T1000 (cell line): ENCODE measurements around the gene DNAH6.
"Not testable (repeated sequence)": the region's sequence is repeated elsewhere in the genome, so short reads cannot be mapped to it uniquely, and the experiment has no call there.

ENCODE experiments used
- DNase-seq: peaks from one replicate; lab custom pipeline; 2025; ENCODE audit warnings: mixed read lengths; lab: John Stamatoyannopoulos, UW

The DNAH6 gene

GRCh38 chr2:84516234-84516986 lies at the start of gene DNAH6:
TSS of gene DNAH6 (plus strand) at chr2:84516498. CDS start at chr2:84517827, 1,329 bp downstream.
- DNase-seq: peak; percentile 87

GRCh38 chr2:84467389-84467788 lies 48.9 kb upstream of the DNAH6 start:
- no peak for DNase-seq

DNA sequence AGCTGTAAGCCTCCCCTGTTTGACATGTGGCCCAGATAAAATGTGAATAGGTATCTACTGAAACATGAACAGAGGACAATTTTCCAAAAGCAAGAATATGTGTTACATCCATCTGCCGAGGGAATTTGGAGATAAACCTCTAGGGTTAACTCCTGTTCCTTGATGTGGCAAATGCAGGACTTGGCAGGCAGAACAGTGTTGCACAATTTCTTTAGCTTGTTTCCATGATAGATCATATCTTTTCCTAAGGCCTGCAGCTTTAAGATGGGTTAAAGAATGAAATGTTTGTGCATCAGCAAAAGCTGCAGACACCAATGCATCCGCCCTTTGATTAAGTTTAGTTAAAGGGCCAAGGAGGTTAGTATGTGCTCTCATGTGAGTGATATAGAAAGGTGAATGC lies 43.9 kb upstream of the DNAH6 start:
- DNase-seq: not testable (repeated sequence)

DNA sequence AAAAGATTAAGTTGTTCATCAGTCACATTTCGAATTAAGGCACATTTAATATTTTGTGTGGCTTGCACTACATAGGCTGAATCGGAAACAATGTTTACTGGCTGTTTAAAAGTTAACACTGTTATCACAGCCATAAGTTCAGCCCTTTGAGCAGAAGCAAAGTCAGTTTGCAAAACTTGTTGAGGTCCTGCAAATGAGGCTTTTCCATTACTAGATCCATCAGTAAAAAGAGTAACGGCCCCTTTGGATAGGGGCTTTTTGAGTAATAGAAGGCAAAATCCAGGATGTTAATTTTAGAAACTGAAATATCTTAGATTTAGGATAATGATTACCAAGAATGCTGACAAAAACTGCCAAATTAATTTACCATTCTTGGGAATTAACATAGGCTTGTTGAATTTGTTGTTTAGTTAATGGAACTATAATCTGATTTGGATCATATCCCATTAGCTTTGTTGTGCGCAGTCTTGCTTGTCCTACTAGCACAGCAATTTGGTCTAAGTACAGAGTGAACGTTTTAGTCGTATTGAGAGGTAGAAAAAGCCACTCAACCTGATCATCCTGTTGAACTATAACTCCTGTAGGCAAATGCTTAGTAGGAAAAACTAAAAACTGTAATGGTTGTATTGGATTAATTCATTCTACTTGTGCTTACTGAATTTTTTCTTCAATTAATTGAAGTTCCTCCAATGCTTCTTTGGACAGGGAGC lies 43.3 kb upstream of the DNAH6 start:
- DNase-seq: no peak

DNA sequence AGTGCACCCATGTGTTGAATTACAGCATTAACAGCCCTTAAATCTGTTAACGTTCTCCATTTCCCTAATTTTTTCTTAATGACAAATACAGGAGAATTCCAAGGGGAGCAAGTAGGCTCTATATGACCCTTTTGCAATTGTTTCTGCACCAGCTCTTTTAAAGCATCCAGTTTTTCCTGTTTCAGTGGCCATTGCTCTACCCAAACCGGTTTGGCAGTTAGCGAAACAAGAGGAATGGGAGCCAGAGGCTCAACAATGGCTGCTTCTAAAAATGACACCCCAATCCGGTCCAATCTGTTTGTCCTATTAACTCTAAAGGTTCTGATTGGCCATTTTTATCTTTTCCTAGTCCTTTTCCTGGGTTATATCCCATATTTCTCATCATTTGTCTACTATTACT lies 42.1 kb upstream of the DNAH6 start:
- DNase-seq: no peak

DNA sequence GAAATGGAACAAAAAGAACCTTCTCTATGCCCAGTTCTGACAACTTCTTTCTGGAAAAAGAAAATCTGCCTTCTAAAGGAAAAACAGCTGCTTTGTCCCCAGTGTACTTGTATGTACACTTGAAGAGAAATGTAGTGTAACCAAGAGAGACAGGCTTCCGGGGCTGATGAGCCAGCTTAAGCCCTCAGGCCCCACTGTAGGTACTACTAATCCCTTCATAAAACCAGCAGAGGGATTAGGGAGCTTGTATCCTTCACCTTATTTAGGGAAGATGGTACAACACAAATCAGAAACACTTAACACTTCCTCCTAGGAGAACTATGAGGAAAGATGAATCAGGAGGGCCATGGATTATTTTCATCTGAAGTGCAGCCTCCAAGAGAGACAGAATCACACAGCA lies 38.4 kb upstream of the DNAH6 start:
- no peak for DNase-seq

- DNase-seq: no peak
These were observed 37.4 kb upstream of the DNAH6 start for GRCh38 chr2:84478867-84479266.

DNA sequence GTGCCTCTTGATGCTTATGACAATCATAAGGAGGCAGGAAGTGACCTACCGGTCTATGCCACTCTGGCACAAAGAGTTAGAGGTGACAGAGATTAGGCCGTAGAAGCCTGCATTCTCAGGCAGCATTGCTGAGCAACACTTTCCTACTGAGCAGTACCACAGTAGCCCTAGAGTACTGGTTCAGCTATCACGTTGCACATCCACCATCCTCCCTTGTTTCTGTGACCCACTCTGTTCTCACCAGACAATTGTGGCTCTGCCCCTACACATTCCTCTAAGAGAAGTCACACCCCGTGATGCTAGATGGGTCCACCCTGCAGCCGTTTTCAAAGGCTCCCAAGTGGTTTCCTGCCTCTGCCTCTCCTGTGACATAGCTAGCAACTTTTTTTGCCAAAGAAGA lies 34.6 kb upstream of the DNAH6 start:
- DNase-seq: peak; percentile 9

- no peak for DNase-seq
These were observed 33.7 kb upstream of the DNAH6 start for GRCh38 chr2:84482603-84483002.

DNA sequence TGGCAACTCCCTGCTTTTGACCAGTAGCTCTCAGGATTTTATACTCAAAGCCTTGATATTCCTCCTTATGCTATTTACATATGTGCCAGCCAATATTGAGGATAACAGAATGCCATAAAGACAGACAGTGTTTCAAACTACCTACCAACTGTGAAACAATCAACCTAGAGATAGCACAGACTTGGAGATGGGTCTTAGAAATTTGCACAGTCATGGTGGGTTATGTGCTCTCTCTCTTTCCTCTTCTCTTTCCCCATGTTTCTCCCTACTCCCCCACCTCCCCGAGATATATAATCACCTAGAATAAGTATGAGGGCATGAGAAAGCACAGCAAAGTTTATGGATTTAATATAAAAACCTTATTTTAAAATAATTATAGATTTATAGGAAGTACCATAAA lies 33.0 kb upstream of the DNAH6 start:
- DNase-seq: no peak

GRCh38 chr2:84486441-84487115 lies 29.7 kb upstream of the DNAH6 start:
- no peak for DNase-seq

DNA sequence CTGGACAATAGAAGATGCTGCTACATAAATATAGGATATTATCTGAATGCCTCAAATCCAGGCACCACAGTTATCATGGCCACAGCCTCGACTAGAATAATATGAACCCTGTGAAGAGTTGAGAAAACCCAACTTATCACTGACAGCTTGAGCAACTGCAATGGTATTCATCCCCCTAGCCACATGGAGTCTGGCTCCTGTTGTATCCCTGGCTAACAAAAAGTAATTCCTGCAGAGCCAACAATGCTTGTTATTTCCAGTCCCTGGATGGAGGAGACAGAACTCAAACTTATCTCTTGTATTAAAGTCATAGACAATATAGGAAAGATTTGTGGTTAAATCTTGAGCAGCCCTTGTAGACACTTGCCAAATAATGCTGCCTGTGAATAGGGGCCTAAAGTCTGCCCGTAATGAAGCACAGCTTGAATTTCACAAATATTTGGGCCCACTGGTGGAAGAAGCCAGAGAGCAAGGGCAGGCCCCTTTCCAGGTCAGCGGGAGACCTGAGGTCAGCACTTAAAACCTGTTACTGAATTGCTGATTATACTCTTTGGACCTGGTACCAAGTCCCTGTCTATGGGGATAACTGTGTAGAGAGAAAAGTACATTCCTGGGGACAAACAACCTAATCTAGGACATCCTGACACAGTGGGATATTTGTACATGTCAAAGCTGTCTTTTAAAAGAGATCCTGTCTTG lies 28.9 kb upstream of the DNAH6 start:
- no peak for DNase-seq

DNA sequence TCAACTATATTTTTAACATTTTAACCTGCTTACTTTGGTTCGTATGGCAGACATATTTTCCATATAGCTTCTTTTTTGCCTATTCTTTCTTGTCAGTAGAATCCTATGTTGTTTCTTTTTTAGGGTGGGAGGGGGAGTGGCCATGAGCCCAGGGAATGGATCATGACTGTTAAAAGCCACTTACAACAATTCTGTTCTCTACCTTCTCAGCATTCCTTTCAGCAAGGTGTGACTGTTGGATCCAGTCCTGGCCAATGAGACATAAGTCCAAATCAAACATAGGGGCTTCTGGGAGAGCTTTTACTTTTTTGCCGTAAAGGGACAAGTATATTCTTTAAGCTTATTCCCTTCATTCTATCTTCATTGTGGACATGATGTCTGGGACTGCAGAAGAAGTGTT lies 25.0 kb upstream of the DNAH6 start:
- no peak for DNase-seq

GRCh38 chr2:84491741-84492140 lies 24.6 kb upstream of the DNAH6 start:
- DNase-seq: no peak

DNA sequence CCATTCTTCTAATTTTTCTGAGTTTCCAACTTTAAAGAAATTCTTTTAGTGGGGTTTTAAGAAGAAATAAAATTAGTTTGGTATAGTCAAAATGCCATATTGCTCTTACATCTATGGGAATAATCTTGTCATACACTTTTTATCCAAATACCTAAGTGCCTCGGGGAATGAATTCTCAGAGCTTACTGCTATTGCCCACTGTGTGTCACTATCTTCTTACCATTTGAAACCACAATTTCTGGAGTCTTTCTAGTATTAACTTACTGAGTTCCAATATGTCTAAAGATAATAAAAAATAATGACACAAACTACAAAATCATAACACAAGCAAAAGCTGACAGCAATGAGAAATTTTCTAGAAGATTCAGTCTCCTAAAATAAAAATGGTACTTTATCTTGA lies 23.7 kb upstream of the DNAH6 start:
- DNase-seq: no peak

GRCh38 chr2:84493514-84493913 lies 22.8 kb upstream of the DNAH6 start:
- DNase-seq: peak; percentile 60

DNA sequence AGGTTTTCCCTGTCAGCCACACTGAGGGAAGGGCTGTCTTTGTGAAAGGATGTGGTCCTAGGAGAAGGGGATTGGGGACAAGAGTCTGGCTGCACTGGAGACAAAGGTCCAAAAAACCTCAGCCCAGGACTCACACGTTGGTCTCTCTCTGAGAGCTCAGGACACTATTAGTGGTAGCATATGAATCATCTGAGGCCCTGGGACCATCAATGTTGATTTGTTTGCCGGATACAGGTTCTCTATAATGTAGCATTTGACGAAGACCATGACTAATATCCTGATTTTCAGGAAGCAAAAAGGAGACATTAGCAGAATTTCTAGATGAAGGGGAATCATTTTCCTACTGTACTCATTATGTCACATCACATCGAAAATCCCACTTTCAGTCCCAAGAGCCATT lies 22.2 kb upstream of the DNAH6 start:
- DNase-seq: no peak

- no peak for DNase-seq
These were observed 20.7 kb upstream of the DNAH6 start for GRCh38 chr2:84495539-84496146.

GRCh38 chr2:84496386-84496785 lies 19.9 kb upstream of the DNAH6 start:
- no peak for DNase-seq

GRCh38 chr2:84497285-84497684 lies 19.0 kb upstream of the DNAH6 start:
- no peak for DNase-seq

DNA sequence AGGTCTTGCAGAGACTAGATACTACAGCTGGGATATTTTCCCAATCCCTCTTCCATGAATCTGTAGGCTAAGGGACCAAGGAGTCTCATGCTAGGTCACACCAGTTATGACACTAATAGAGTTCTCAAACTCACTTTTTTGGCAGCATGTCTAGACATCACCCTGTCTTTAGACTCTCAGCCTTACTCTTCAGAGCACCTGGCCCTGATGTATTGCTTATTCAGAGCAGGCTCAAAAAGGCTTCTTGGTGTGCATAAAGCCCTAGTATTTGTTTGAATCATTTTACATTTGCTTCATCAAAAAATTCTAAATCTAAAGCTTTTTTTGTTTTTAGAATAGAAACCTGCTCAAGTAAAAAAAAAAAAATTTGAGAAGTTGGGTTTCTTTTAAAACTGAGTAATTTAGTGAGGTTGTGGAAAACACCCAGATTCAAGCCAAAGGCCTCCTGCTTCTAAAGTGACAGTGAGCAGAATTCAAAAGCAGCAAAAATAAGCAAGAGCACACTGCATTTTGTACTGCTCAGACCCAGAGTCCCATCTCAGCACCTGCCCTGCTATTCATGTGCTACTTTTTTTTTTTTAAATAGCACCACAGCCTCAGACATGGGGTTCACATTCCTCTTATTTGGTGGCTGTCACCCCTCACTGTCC lies 18.0 kb upstream of the DNAH6 start:
- no peak for DNase-seq
